ENCODE results near the gene LAMA2.

LAMA2 gene

DNA sequence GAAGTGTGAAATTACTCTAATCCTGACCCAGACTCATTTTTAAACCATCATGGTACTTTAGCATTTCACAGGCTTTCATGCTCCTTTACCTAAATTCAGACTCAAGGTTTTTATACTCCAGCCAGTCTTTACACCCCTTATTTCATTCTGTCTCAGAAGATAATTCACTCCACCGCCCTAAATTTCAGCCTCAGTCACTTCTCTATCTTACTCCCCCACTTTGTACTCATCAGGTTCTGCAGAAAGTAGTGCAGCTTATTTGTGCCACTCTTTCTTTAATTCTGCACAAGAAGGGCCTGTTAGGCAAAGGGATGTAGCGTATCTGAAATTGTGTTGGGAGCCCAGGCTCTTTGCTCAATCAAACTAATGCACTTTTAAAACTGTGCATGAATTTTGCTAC, 621.5 kb downstream of the LAMA2 start:
- CTCF ChIA-PET = no interaction called here
- TF ChIP-seq FOXM1 (IDR thresholded peaks at IDR 0.05; ENCODE audit: borderline replicate concordance) (no peak), FOXA1 (IDR thresholded peaks at IDR 0.05) (no peak), SUZ12 (IDR thresholded peaks at IDR 0.05) (no peak), FOXK2 (IDR thresholded peaks at IDR 0.05) (no peak), NFRKB (IDR thresholded peaks at IDR 0.05) (no peak)

DNA sequence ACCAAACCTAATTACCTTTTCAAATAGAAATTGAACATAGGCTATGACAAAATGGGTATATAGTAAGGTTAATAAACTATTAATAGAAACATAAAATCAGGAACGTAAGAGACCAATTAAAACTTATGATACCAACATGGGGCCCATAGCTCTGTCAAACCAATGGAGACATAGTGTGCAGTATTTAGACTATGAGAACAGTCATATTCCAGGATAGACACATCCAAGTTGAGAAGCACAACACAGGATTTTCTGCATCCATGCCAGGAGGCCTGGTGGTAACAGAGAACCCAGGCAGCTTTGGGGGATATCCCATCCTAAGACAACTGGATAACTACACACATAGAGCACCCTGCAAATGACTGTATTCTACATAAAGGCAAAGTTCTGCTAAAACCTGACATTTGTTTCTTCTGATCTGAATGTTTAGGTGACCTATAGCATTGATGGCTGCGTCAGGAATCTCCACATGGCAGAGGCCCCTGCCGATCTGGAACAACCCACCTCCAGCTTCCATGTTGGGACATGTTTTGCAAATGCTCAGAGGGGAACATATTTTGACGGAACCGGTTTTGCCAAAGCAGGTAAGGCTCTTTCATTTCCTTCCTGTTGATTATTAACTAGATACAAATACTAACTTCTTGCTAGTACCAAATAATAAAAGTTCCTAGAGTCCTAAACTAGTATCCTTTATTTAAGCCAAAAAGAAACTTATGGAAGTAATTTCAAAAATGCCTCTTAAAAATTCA, 624.3 kb downstream of the LAMA2 start:
- POLR2A ChIA-PET = no interaction called here
- no peak for TF ChIP-seq ZNF384 (IDR thresholded peaks at IDR 0.05)
- TF ChIP-seq SP1 (IDR thresholded peaks at IDR 0.05) = no peak
- TF ChIP-seq CTBP1 (IDR thresholded peaks at IDR 0.05; ENCODE audit: borderline replicate concordance) = no peak
- TF ChIP-seq FOXK2 (IDR thresholded peaks at IDR 0.05) = no peak
- TF ChIP-seq, protein P1, sequence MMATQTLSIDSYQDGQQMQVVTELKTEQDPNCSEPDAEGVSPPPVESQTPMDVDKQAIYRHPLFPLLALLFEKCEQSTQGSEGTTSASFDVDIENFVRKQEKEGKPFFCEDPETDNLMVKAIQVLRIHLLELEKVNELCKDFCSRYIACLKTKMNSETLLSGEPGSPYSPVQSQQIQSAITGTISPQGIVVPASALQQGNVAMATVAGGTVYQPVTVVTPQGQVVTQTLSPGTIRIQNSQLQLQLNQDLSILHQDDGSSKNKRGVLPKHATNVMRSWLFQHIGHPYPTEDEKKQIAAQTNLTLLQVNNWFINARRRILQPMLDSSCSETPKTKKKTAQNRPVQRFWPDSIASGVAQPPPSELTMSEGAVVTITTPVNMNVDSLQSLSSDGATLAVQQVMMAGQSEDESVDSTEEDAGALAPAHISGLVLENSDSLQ (IDR thresholded peaks at IDR 0.05) = no peak
- TF ChIP-seq BHLHE40 (IDR thresholded peaks at IDR 0.05; ENCODE audit: borderline replicate concordance) = no peak
- no peak for TF ChIP-seq ARNT (IDR thresholded peaks at IDR 0.05)
- no peak for TF ChIP-seq TARDBP (IDR thresholded peaks at IDR 0.05)
- no peak for TF ChIP-seq L3MBTL2 (conservative IDR thresholded peaks at IDR 0.05)
- no peak for TF ChIP-seq SUZ12 (IDR thresholded peaks at IDR 0.05)
- TF ChIP-seq FOXA1 (IDR thresholded peaks at IDR 0.05) = no peak
- TF ChIP-seq ELF4 (IDR thresholded peaks at IDR 0.05) = no peak
- no peak for TF ChIP-seq FOXM1 (IDR thresholded peaks at IDR 0.05; ENCODE audit: borderline replicate concordance)
- no peak for TF ChIP-seq LEF1 (IDR thresholded peaks at IDR 0.05; ENCODE audit: borderline replicate concordance)
- TF ChIP-seq NFRKB (IDR thresholded peaks at IDR 0.05) = no peak
- no peak for DNase-seq (ENCODE audit: extremely low spot score)
- CTCF ChIA-PET = no interaction called here

More for the DNA sequence above, 621.5 kb downstream of the LAMA2 start:
- DNase-seq (ENCODE audit: extremely low spot score) = no peak
- POLR2A ChIA-PET = no interaction called here

DNA sequence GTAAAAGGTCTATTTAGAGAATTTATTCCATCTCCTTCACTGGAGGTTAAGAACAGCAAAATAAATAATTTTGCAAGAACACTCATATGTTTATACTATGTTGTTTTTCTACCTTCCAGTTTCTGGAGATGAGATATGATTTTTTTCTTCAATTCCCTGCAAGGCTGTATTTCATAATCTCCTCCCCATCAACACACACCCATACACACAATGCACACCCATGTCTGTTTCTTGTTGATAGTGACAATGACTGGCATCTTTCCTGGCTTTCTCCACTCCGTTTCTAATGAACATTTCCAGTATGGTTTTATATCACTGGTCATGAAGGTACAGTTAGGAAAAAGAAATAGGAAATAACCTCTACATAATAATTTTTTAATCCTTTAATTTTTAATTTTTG, 624.9 kb downstream of the LAMA2 start:
- ChIA-PET CTCF (no interaction called here), POLR2A (no interaction called here)
- no peak for DNase-seq (ENCODE audit: extremely low spot score)
- TF ChIP-seq, protein P1 (IDR thresholded peaks at IDR 0.05) = no peak
- TF ChIP-seq L3MBTL2 (conservative IDR thresholded peaks at IDR 0.05) = no peak
- no peak for TF ChIP-seq SUZ12 (IDR thresholded peaks at IDR 0.05)
- no peak for TF ChIP-seq BHLHE40 (IDR thresholded peaks at IDR 0.05; ENCODE audit: borderline replicate concordance)
- no peak for TF ChIP-seq LEF1 (IDR thresholded peaks at IDR 0.05; ENCODE audit: borderline replicate concordance)
- TF ChIP-seq CTBP1 (IDR thresholded peaks at IDR 0.05; ENCODE audit: borderline replicate concordance) = no peak
- no peak for TF ChIP-seq ELF4 (IDR thresholded peaks at IDR 0.05)
- no peak for TF ChIP-seq ZNF384 (IDR thresholded peaks at IDR 0.05)
- TF ChIP-seq TARDBP (IDR thresholded peaks at IDR 0.05) = no peak
- no peak for TF ChIP-seq HDGF (IDR thresholded peaks at IDR 0.05; ENCODE audit: borderline replicate concordance)
- no peak for TF ChIP-seq SP1 (IDR thresholded peaks at IDR 0.05)
- no peak for TF ChIP-seq FOXK2 (IDR thresholded peaks at IDR 0.05)
- no peak for TF ChIP-seq NFRKB (IDR thresholded peaks at IDR 0.05)
- no peak for TF ChIP-seq FOXM1 (IDR thresholded peaks at IDR 0.05; ENCODE audit: borderline replicate concordance)
- no peak for TF ChIP-seq ARNT (IDR thresholded peaks at IDR 0.05)
- TF ChIP-seq FOXA1 (IDR thresholded peaks at IDR 0.05) = no peak

DNA sequence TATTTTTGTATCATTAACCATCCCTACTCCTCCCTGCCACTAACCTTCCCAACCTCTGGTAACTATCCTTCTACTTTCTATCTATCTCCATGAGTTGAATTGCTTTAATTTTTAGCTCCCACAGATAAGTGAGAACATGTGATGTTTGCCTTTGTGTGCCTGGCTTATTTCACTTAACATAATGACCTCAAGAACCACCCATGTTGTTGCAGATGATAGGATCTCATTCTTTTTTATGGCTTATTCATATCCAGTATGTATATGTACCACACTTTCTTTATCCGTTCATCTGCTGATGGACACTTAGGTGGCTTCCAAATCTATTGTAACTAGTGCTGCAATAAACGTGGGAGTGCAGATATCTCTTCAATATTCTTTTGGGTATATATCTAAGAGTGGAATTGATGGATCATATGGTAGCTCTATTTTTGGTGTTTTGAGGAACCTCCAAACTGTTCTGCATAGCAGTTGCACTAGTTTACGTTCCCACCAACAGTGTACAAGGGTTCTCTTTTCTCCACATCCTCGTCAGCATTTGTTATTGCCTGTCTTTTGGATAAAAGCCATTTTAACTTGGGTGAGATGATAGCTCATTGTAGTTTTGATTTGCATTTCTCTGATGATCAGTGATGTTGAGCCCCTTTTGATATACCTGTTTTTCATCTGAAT, 625.7 kb downstream of the LAMA2 start:
- TF ChIP-seq ARNT (IDR thresholded peaks at IDR 0.05) (no peak), L3MBTL2 (conservative IDR thresholded peaks at IDR 0.05) (no peak), FOXK2 (IDR thresholded peaks at IDR 0.05) (no peak), TARDBP (IDR thresholded peaks at IDR 0.05) (no peak), SUZ12 (IDR thresholded peaks at IDR 0.05) (no peak), CTBP1 (IDR thresholded peaks at IDR 0.05; ENCODE audit: borderline replicate concordance) (no peak)
- ChIA-PET CTCF (no interaction called here), POLR2A (no interaction called here)
- DNase-seq (ENCODE audit: extremely low spot score) = no peak

DNA sequence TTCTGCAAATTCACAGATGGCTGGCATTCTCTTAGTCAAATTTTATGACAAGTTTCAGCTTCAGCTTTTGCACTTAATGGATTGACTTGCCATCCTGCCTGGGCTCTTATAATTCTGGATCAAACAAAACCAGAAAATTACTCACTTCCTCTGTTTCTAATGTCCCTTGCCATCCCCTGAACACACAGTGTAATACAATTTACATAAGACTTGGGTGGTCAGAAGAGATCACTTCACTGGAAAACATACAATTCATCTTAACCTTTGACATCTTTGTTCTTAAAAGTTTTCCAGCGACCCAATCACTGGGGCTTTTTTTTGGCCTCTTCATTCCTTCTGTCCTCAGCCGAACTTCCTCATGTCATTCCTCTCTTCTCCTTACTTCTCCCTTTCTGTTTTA, 628.0 kb downstream of the LAMA2 start:
- DNase-seq (ENCODE audit: extremely low spot score) = no peak
- CTCF ChIA-PET = interaction anchor here (0.7 kb wide), 1 partner anchor 10 kb away, joined by 5 read pairs; no protein-coding TSS in a partner anchor
- TF ChIP-seq SUZ12 (IDR thresholded peaks at IDR 0.05) = no peak
- TF ChIP-seq FOXA1 (IDR thresholded peaks at IDR 0.05) = no peak
- TF ChIP-seq SP1 (IDR thresholded peaks at IDR 0.05) = no peak
- no peak for TF ChIP-seq FOXM1 (IDR thresholded peaks at IDR 0.05; ENCODE audit: borderline replicate concordance)
- TF ChIP-seq ARNT (IDR thresholded peaks at IDR 0.05) = no peak
- TF ChIP-seq NFRKB (IDR thresholded peaks at IDR 0.05) = no peak
- TF ChIP-seq HDGF (IDR thresholded peaks at IDR 0.05; ENCODE audit: borderline replicate concordance) = no peak
- TF ChIP-seq, protein P1 (IDR thresholded peaks at IDR 0.05) = no peak
- no peak for TF ChIP-seq FOXK2 (IDR thresholded peaks at IDR 0.05)
- TF ChIP-seq ZNF384 (IDR thresholded peaks at IDR 0.05) = no peak
- no peak for TF ChIP-seq ELF4 (IDR thresholded peaks at IDR 0.05)
- no peak for TF ChIP-seq LEF1 (IDR thresholded peaks at IDR 0.05; ENCODE audit: borderline replicate concordance)
- no peak for TF ChIP-seq CTBP1 (IDR thresholded peaks at IDR 0.05; ENCODE audit: borderline replicate concordance)
- TF ChIP-seq TARDBP (IDR thresholded peaks at IDR 0.05) = no peak
- no peak for TF ChIP-seq L3MBTL2 (conservative IDR thresholded peaks at IDR 0.05)
- no peak for TF ChIP-seq BHLHE40 (IDR thresholded peaks at IDR 0.05; ENCODE audit: borderline replicate concordance)
- POLR2A ChIA-PET = no interaction called here

DNA sequence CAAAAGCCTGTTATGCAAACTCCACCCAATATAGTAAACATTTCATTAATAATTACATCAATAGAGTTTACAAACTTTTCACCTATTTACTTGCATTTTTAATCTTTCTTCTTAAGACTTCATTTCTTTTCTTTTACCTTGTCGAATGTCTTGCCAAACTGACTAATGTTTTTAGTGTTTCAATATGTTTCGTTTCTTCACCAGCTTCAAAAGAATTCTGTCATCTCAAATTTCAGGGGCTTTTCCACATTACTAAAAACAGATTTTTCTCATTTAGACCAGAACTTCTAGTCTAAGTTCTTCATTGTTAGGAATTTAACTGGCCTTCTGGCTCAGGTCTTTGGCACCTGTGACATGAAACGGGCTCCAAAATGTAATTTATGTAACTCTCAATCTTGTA, 630.5 kb downstream of the LAMA2 start:
- no peak for DNase-seq (ENCODE audit: extremely low spot score)
- CTCF ChIA-PET = no interaction called here
- POLR2A ChIA-PET = no interaction called here
- TF ChIP-seq NFRKB (IDR thresholded peaks at IDR 0.05) (no peak), L3MBTL2 (conservative IDR thresholded peaks at IDR 0.05) (no peak), ELF4 (IDR thresholded peaks at IDR 0.05) (no peak), FOXK2 (IDR thresholded peaks at IDR 0.05) (no peak), ZNF384 (IDR thresholded peaks at IDR 0.05) (no peak), CTBP1 (IDR thresholded peaks at IDR 0.05; ENCODE audit: borderline replicate concordance) (no peak), ARNT (IDR thresholded peaks at IDR 0.05) (no peak), LEF1 (IDR thresholded peaks at IDR 0.05; ENCODE audit: borderline replicate concordance) (no peak), FOXM1 (IDR thresholded peaks at IDR 0.05; ENCODE audit: borderline replicate concordance) (no peak), FOXA1 (IDR thresholded peaks at IDR 0.05) (no peak), TARDBP (IDR thresholded peaks at IDR 0.05) (no peak), BHLHE40 (IDR thresholded peaks at IDR 0.05; ENCODE audit: borderline replicate concordance) (no peak), SP1 (IDR thresholded peaks at IDR 0.05) (no peak), SUZ12 (IDR thresholded peaks at IDR 0.05) (no peak), HDGF (IDR thresholded peaks at IDR 0.05; ENCODE audit: borderline replicate concordance) (no peak)
- TF ChIP-seq, protein P1 (IDR thresholded peaks at IDR 0.05) = no peak
